Spinal cord (tissue), 10 donors: Measurements from ENCODE around the gene RAX2. TPM values are rescaled to one million over a fixed set of nuclear protein-coding genes. Genes with fewer than 3 reads are reported as not detected.

Experiments
- DNase-seq, 6 donors: peaks; one replicate each; pipeline versions ENCODE4 v3.0.0 to v3.0.0-alpha.2; 2013 to 2015; ENCODE audit warnings: low spot score in 6 of 6, low read depth in 4 of 6
- H3K27ac ChIP-seq: one replicate; pipeline ENCODE4 v1.5.1; 2013; ENCODE audit warnings: low read depth, low read length, control low read depth
- H3K27me3 ChIP-seq: one replicate; pipeline ENCODE4 v1.6.1; 2013; ENCODE audit warnings: low read length; ENCODE audit not compliant: control insufficient read depth, insufficient read depth
- H3K36me3 ChIP-seq: one replicate; pipeline ENCODE4 v1.6.1; 2013; ENCODE audit warnings: low read length; ENCODE audit not compliant: control insufficient read depth, insufficient read depth
- H3K4me1 ChIP-seq: one replicate; pipeline ENCODE4 v1.6.1; 2013; ENCODE audit warnings: low read length; ENCODE audit not compliant: control insufficient read depth, insufficient read depth
- H3K4me3 ChIP-seq: one replicate; pipeline ENCODE4 v1.5.1; 2013; ENCODE audit warnings: low read depth, low read length, control low read depth
- H3K9me3 ChIP-seq: one replicate; pipeline ENCODE4 v1.6.1; 2013; ENCODE audit warnings: low read length; ENCODE audit not compliant: control insufficient read depth, insufficient read depth
- WGBS: methylation state at CpG from one replicate; pipeline ENCODE4 v1.1.5; 2013; ENCODE audit warnings: missing lambda C conversion rate; ENCODE audit not compliant: insufficient coverage; 5-methylcytosine and 5-hydroxymethylcytosine counted together
- polyA plus RNA-seq, 2 donors: library from polyadenylated mRNA; unstranded; fragments of 120-200 nt; gene quantifications; one replicate each; pipeline ENCODE4 v1.2.1, GENCODE V29; 2013; ENCODE audit not compliant: insufficient read length in 2 of 2
- total RNA-seq, 2 donors: library from RNA; depleted of rRNA in 1 of 2; stranded (reverse); fragments of 120-200 nt in 1 of 2; fragments of >200 nt in 1 of 2; gene quantifications; one replicate each; pipeline versions ENCODE4 v1.2.3 to v1.2.4, GENCODE V29; 2013 to 2014
- donor health status: healthy.

Gene RAX2
- total and polyA plus RNA-seq, 4 donors: 0.09 TPM; not detected in 3

GRCh38 chr19:3752492-3752891, 19.5 kb downstream of the RAX2 start:
- no peak overlapping the region for H3K27ac ChIP-seq
- H3K27me3 ChIP-seq: no peaks in the 10 kb centered on the region
- WGBS: 84% methylated on average over 24 of the region's 25 CpGs
- no peaks in the 10 kb centered on the region for H3K4me1 ChIP-seq
- H3K36me3 ChIP-seq: peaks cover 64% of the 10 kb centered on the region
- no peak for DNase-seq
- H3K9me3 ChIP-seq: no peaks in the 10 kb centered on the region
- no peak overlapping the region for H3K4me3 ChIP-seq

GRCh38 chr19:3751236-3751635, 20.8 kb downstream of the RAX2 start:
- Histone ChIP-seq H3K9me3 (no peaks in the 10 kb centered on the region), H3K36me3 (peaks cover 58% of the 10 kb centered on the region), H3K4me1 (no peaks in the 10 kb centered on the region), H3K27ac (no peak overlapping the region), H3K27me3 (no peaks in the 10 kb centered on the region), H3K4me3 (no peak overlapping the region)
- 91% methylated on average over 26 of the region's 30 CpGs for WGBS
- no peak for DNase-seq

- Histone ChIP-seq H3K27ac (no peak overlapping the region), H3K4me3 (no peak overlapping the region), H3K36me3 (peaks cover 58% of the 10 kb centered on the region), H3K4me1 (no peaks in the 10 kb centered on the region), H3K27me3 (no peaks in the 10 kb centered on the region), H3K9me3 (no peaks in the 10 kb centered on the region)
- WGBS: 100% methylated on average over 2 of the region's 2 CpGs
- no peak for DNase-seq
Observed at GRCh38 chr19:3750211-3750610, 21.8 kb downstream of the RAX2 start.

- H3K9me3 ChIP-seq: no peaks in the 10 kb centered on the region
- H3K4me3 ChIP-seq: no peak overlapping the region
- H3K36me3 ChIP-seq: peaks cover 50% of the 10 kb centered on the region
- no peaks in the 10 kb centered on the region for H3K27me3 ChIP-seq
- no peak for DNase-seq
- no peaks in the 10 kb centered on the region for H3K4me1 ChIP-seq
- WGBS: 100% methylated on average over 1 of the region's 8 CpGs
- no peak overlapping the region for H3K27ac ChIP-seq
Observed at GRCh38 chr19:3748965-3749364, 23.1 kb downstream of the RAX2 start.

- no peak overlapping the region for H3K27ac ChIP-seq
- H3K36me3 ChIP-seq: peaks cover 25% of the 10 kb centered on the region
- no peaks in the 10 kb centered on the region for H3K4me1 ChIP-seq
- H3K4me3 ChIP-seq: no peak overlapping the region
- H3K9me3 ChIP-seq: no peaks in the 10 kb centered on the region
- WGBS: 85% methylated on average over 22 of the region's 31 CpGs
- no peak for DNase-seq
- H3K27me3 ChIP-seq: no peaks in the 10 kb centered on the region
Observed at GRCh38 chr19:3746371-3747056, 25.5 kb downstream of the RAX2 start.

GRCh38 chr19:3745363-3746045, 26.5 kb downstream of the RAX2 start:
- Histone ChIP-seq H3K27me3 (no peaks in the 10 kb centered on the region), H3K27ac (no peak overlapping the region), H3K9me3 (no peaks in the 10 kb centered on the region), H3K4me1 (no peaks in the 10 kb centered on the region), H3K36me3 (peaks cover 15% of the 10 kb centered on the region), H3K4me3 (no peak overlapping the region)
- no peak for DNase-seq
- WGBS: 65% methylated on average over 6 of the region's 8 CpGs

- no peaks in the 10 kb centered on the region for H3K27me3 ChIP-seq
- no peak overlapping the region for H3K27ac ChIP-seq
- peaks cover 3% of the 10 kb centered on the region for H3K36me3 ChIP-seq
- no peaks in the 10 kb centered on the region for H3K9me3 ChIP-seq
- H3K4me1 ChIP-seq: no peaks in the 10 kb centered on the region
- DNase-seq: peak in 1 of 6 donors; percentile 3
- 100% methylated on average over 2 of the region's 2 CpGs for WGBS
- no peak overlapping the region for H3K4me3 ChIP-seq
Observed at GRCh38 chr19:3743486-3743885, 28.5 kb downstream of the RAX2 start.

GRCh38 chr19:3740431-3740830, 31.6 kb downstream of the RAX2 start:
- 88% methylated on average over 24 of the region's 24 CpGs for WGBS
- Histone ChIP-seq H3K27ac (no peak overlapping the region), H3K27me3 (no peaks in the 10 kb centered on the region), H3K4me1 (no peaks in the 10 kb centered on the region), H3K9me3 (no peaks in the 10 kb centered on the region), H3K4me3 (no peak overlapping the region), H3K36me3 (no peaks in the 10 kb centered on the region)
- DNase-seq: no peak

- Histone ChIP-seq H3K9me3 (no peaks in the 10 kb centered on the region), H3K27ac (no peak overlapping the region), H3K4me3 (no peak overlapping the region), H3K36me3 (no peaks in the 10 kb centered on the region), H3K4me1 (no peaks in the 10 kb centered on the region), H3K27me3 (no peaks in the 10 kb centered on the region)
- WGBS: 86% methylated on average over 31 of the region's 32 CpGs
- no peak for DNase-seq
Observed at GRCh38 chr19:3738477-3739220, 33.4 kb downstream of the RAX2 start.
